IMR-90 (cell line): ENCODE results near the gene TLR9. TPM values are rescaled to one million over a fixed set of nuclear protein-coding genes. Genes with fewer than 3 reads are reported as not detected.

Experiments used
- ATAC-seq: fragments of 200-7000 bp; cut with Tn5 transposase; 2 replicates; pipeline ENCODE4 v1.9.1; 2020; ENCODE audit warnings: low read depth, mild to moderate bottlenecking, moderate library complexity
- BruUV-seq: library from RNA; stranded (reverse); fragments of 400-500 nt; replicated peaks from 2 replicates; lab custom pipeline; 2021; lab: Mats Ljungman, UMichigan
- CTCF ChIA-PET: fragments of 300-600 bp; formaldehyde crosslinking; extraction: SDS; loops from one replicate; lab custom pipeline; 2021; ENCODE audit warnings: antibody characterized with exemption; lab: Yijun Ruan, JAX
- POLR2A ChIA-PET: fragments of 300-600 bp; sonication (Branson Sonifier 250); formaldehyde crosslinking; loops from one replicate; lab custom pipeline; 2022; ENCODE audit warnings: antibody characterized with exemption; ENCODE audit not compliant: unreplicated experiment; lab: Charles Lee
- DNase-seq: peaks from one replicate; pipeline ENCODE4 v3.0.0; 2013
- H2AFZ ChIP-seq: replicated peaks from 2 replicates; pipeline ENCODE3; 2013; ENCODE audit warnings: low read length, mild to moderate bottlenecking; ENCODE audit not compliant: poor library complexity
- H2AK5ac ChIP-seq: 2 replicates; pipeline ENCODE4 v1.6.1; 2013; ENCODE audit warnings: low read depth, low read length, inconsistent platforms
- H2AK9ac ChIP-seq: replicated peaks from 2 replicates; pipeline ENCODE3; 2013; ENCODE audit warnings: mild to moderate bottlenecking, low read depth, low read length, moderate library complexity; ENCODE audit not compliant: poor library complexity
- H2BK120ac ChIP-seq: 2 replicates; pipeline ENCODE4 v1.6.1; 2013; ENCODE audit warnings: low read depth, low read length, inconsistent platforms
- H2BK15ac ChIP-seq: 3 replicates; pipeline ENCODE4 v1.6.1; 2013; ENCODE audit warnings: low read depth, low read length, inconsistent platforms
- H2BK20ac ChIP-seq: 2 replicates; pipeline ENCODE4 v1.6.1; 2013; ENCODE audit warnings: low read depth, mild to moderate bottlenecking, inconsistent platforms, low read length, moderate library complexity
- H2BK5ac ChIP-seq: 2 replicates; pipeline ENCODE4 v1.6.1; 2013; ENCODE audit warnings: mild to moderate bottlenecking, low read depth, low read length, inconsistent platforms; ENCODE audit not compliant: poor library complexity, severe bottlenecking
- H3K14ac ChIP-seq: replicated peaks from 2 replicates; pipeline ENCODE4 v1.6.1; 2013; ENCODE audit warnings: low read depth, low read length, inconsistent platforms
- H3K18ac ChIP-seq: 2 replicates; pipeline ENCODE4 v1.6.1; 2013; ENCODE audit warnings: low read depth, low read length, control low read depth
- H3K23ac ChIP-seq: 2 replicates; pipeline ENCODE4 v1.6.1; 2013; ENCODE audit warnings: low read depth, low read length, inconsistent platforms
- H3K27ac ChIP-seq: 2 replicates; pipeline ENCODE4 v1.5.1; 2013; ENCODE audit warnings: mild to moderate bottlenecking, control low read depth, low read length; ENCODE audit not compliant: insufficient read depth
- H3K27me3 ChIP-seq: 2 replicates; pipeline ENCODE4 v1.6.1; 2013; ENCODE audit warnings: low read length; ENCODE audit not compliant: control insufficient read depth, insufficient read depth
- H3K36me3 ChIP-seq: 2 replicates; pipeline ENCODE4 v1.6.1; 2013; ENCODE audit warnings: low read length, mixed read lengths; ENCODE audit not compliant: control insufficient read depth, insufficient read depth
- H3K4ac ChIP-seq: 2 replicates; pipeline ENCODE4 v1.6.1; 2013; ENCODE audit warnings: low read depth, low read length, inconsistent platforms
- H3K4me1 ChIP-seq: 2 replicates; pipeline ENCODE4 v1.6.1; 2013; ENCODE audit warnings: low read length, mixed read lengths; ENCODE audit not compliant: control insufficient read depth, insufficient read depth
- H3K4me2 ChIP-seq: 2 replicates; pipeline ENCODE4 v1.6.1; 2013; ENCODE audit warnings: low read depth, mild to moderate bottlenecking, control low read depth, low read length, moderate library complexity
- H3K4me3 ChIP-seq: 2 replicates; pipeline ENCODE4 v1.5.1; 2013; ENCODE audit warnings: low read depth, mild to moderate bottlenecking, control low read depth, low read length, moderate library complexity; ENCODE audit not compliant: insufficient read depth
- H3K56ac ChIP-seq: 2 replicates; pipeline ENCODE4 v1.6.1; 2013; ENCODE audit warnings: low read length, inconsistent platforms; ENCODE audit not compliant: insufficient read depth; ENCODE audit errors: extremely low read depth
- H3K79me1 ChIP-seq, 2 experiments: 2 replicates each; pipeline ENCODE4 v1.6.1; 2013; ENCODE audit warnings: low read length in 2 of 2, inconsistent platforms in 1 of 2, low read depth in 1 of 2
- H3K9ac ChIP-seq: 2 replicates; pipeline ENCODE4 v1.6.1; 2013; ENCODE audit warnings: low read depth, low read length, control low read depth
- H3K9me1 ChIP-seq: 2 replicates; pipeline ENCODE4 v1.6.1; 2013; ENCODE audit warnings: low read length, inconsistent platforms; ENCODE audit not compliant: insufficient read depth
- H3K9me3 ChIP-seq: 2 replicates; pipeline ENCODE4 v1.6.1; 2013; ENCODE audit warnings: low read length; ENCODE audit not compliant: control insufficient read depth, insufficient read depth
- H4K20me1 ChIP-seq: 2 replicates; pipeline ENCODE4 v1.6.1; 2013; ENCODE audit warnings: low read length, inconsistent platforms; ENCODE audit not compliant: insufficient read depth
- H4K5ac ChIP-seq: 2 replicates; pipeline ENCODE4 v1.6.1; 2013; ENCODE audit warnings: mild to moderate bottlenecking, low read depth, low read length, control low read depth
- H4K8ac ChIP-seq, 2 experiments: 2 replicates each; pipeline ENCODE4 v1.6.1; 2013; ENCODE audit warnings: low read depth in 2 of 2, low read length in 2 of 2, control low read depth in 1 of 2, inconsistent platforms in 1 of 2
- H4K91ac ChIP-seq: 2 replicates; pipeline ENCODE4 v1.6.1; 2013; ENCODE audit warnings: low read depth, low read length, inconsistent platforms; ENCODE audit not compliant: insufficient read depth
- BHLHE40 ChIP-seq: fragments of 150-350 bp; IDR thresholded peaks from 2 replicates; pipeline ENCODE4 v1.6.1; 2016; ENCODE audit warnings: mild to moderate bottlenecking, low read depth, low read length
- CEBPB ChIP-seq: IDR thresholded peaks from 2 replicates; pipeline ENCODE4 v1.6.1; 2012; ENCODE audit warnings: low read depth, low read length, improper control_type of control experiment
- CHD1 ChIP-seq: IDR thresholded peaks from 2 replicates; pipeline ENCODE4 v1.6.1; 2012; ENCODE audit warnings: low read depth, low read length, improper control_type of control experiment
- ELK1 ChIP-seq: fragments of 150-350 bp; IDR thresholded peaks from 2 replicates; pipeline ENCODE4 v1.6.1; 2016; ENCODE audit warnings: low read depth, mild to moderate bottlenecking, low read length, moderate library complexity, borderline replicate concordance
- FOS ChIP-seq: fragments of 150-350 bp; IDR thresholded peaks from 2 replicates; pipeline ENCODE4 v1.6.1; 2016; ENCODE audit warnings: low read depth, low read length
- MAFK ChIP-seq: IDR thresholded peaks from 2 replicates; pipeline ENCODE4 v1.6.1; 2012; ENCODE audit warnings: low read depth, low read length, improper control_type of control experiment
- MAZ ChIP-seq: IDR thresholded peaks from 2 replicates; pipeline ENCODE4 v1.6.1; 2012; ENCODE audit warnings: low read depth, mild to moderate bottlenecking, low read length, improper control_type of control experiment, moderate library complexity, borderline replicate concordance
- MXI1 ChIP-seq: IDR thresholded peaks from 2 replicates; pipeline ENCODE4 v1.6.1; 2012; ENCODE audit warnings: low read depth, mild to moderate bottlenecking, low read length, moderate library complexity, borderline replicate concordance
- NFE2L2 ChIP-seq: fragments of 150-350 bp; IDR thresholded peaks from 2 replicates; pipeline ENCODE4 v1.6.1; 2016; ENCODE audit warnings: low read depth, mild to moderate bottlenecking, low read length
- POLR2A ChIP-seq: IDR thresholded peaks from 2 replicates; pipeline ENCODE4 v1.6.1; 2012; ENCODE audit warnings: mild to moderate bottlenecking, low read depth, low read length
- RAD21 ChIP-seq: IDR thresholded peaks from 2 replicates; pipeline ENCODE4 v1.6.1; 2012; ENCODE audit warnings: low read length, improper control_type of control experiment
- RCOR1 ChIP-seq: IDR thresholded peaks from 2 replicates; pipeline ENCODE4 v1.6.1; 2012; ENCODE audit warnings: mild to moderate bottlenecking, low read length, improper control_type of control experiment; ENCODE audit not compliant: insufficient replicate concordance
- RFX5 ChIP-seq: IDR thresholded peaks from 2 replicates; pipeline ENCODE4 v1.8.0; 2012; ENCODE audit warnings: low read depth, mild to moderate bottlenecking, low read length, moderate library complexity
- SMC3 ChIP-seq: fragments of 150-350 bp; IDR thresholded peaks from 2 replicates; pipeline ENCODE4 v1.6.1; 2016; ENCODE audit warnings: low read depth, mild to moderate bottlenecking, antibody characterized with exemption, low read length, moderate library complexity
- WGBS, 2 experiments: methylation state at CpG; one replicate each; pipeline versions ENCODE4 v1.1.5 to v1.1.7; 2013; ENCODE audit warnings: missing lambda C conversion rate in 2 of 2; ENCODE audit not compliant: insufficient read length in 1 of 2; ENCODE audit errors: extremely low coverage in 2 of 2; 5-methylcytosine and 5-hydroxymethylcytosine counted together
- dilution Hi-C: fragments of 300-500 bp; cut with HindIII; formaldehyde crosslinking; loops from one replicate; pipeline ENCODE4 v1.14.3; 2018; ENCODE audit warnings: low sequenced_read_pairs; ENCODE audit not compliant: unreplicated experiment
- in situ Hi-C: fragments of 300-500 bp; cut with MboI; formaldehyde crosslinking; loops from 3 replicates; pipeline ENCODE4 v1.14.3; 2019; ENCODE audit warnings: low sequenced_read_pairs, inconsistent platforms, mixed read lengths
- intact Hi-C: fragments of 100-400 bp; cut with micrococcal nuclease; formaldehyde crosslinking; loops from 2 replicates; pipeline ENCODE4 v1.10.0; 2022
- polyA plus RNA-seq, 3 experiments: library from polyadenylated mRNA; depleted of rRNA; stranded (reverse); fragments of >200 nt; gene quantifications; 2 replicates each; pipeline ENCODE4 v1.2.3, GENCODE V29; 2012; ENCODE audit warnings: low replicate concordance in 1 of 3
- total RNA-seq: library from RNA; depleted of rRNA; stranded (reverse); fragments of >200 nt; gene quantifications from 2 replicates; pipeline ENCODE4 v1.2.3, GENCODE V29; 2012

The TLR9 gene
- total and polyA plus RNA-seq, 2 of the 4 experiments (the other 2 are of a cell fraction): not detected

- Histone ChIP-seq H3K4ac (no peak overlapping the region), H2BK15ac (no peak overlapping the region), H4K5ac (no peak overlapping the region), H2BK20ac (no peak overlapping the region), H3K4me3 (no peak overlapping the region), H3K36me3 (peaks cover 39% of the 10 kb centered on the region), H3K9me1 (peaks cover 7% of the 10 kb centered on the region; the same call in 1 of the 2 replicates), H2AK9ac (no peak overlapping the region), H4K20me1 (peaks cover 68% of the 10 kb centered on the region), H2AK5ac (no peak overlapping the region), H3K9ac (no peak overlapping the region), H3K18ac (no peak overlapping the region), H4K91ac (no peak overlapping the region), H3K56ac (no peak overlapping the region), H4K8ac (no peak overlapping the region), H3K27ac (no peak overlapping the region), H3K4me1 (peaks cover 4% of the 10 kb centered on the region; the same call in 1 of the 2 replicates), H2AFZ (no peak overlapping the region), H2BK5ac (no peak overlapping the region), H3K14ac (no peak overlapping the region), H2BK120ac (no peak overlapping the region), H3K4me2 (no peak overlapping the region), H3K27me3 (no peaks in the 10 kb centered on the region), H3K9me3 (no peaks in the 10 kb centered on the region), H3K23ac (no peak overlapping the region), H3K79me1 (peaks cover 17 to 49% of the 10 kb centered on the region in 2 experiments)
- ChIA-PET CTCF (no interaction called here), POLR2A (no interaction called here)
- DNase-seq (no peak), ATAC-seq (no peak)
- WGBS, 2 experiments: 43% methylated on average over 1 of the region's 3 CpGs; no CpG with 5 or more reads in 1 of the 2 experiments
- intact Hi-C loops: loop anchor here (2.0 kb wide), 1 partner anchor 15 kb away; no protein-coding TSS in a partner anchor
- no peak for TF ChIP-seq MXI1
- TF ChIP-seq CEBPB: no peak
- no peak for TF ChIP-seq NFE2L2
- TF ChIP-seq FOS: no peak
- no peak for TF ChIP-seq RFX5
- no peak for TF ChIP-seq BHLHE40
- no peak for TF ChIP-seq CHD1
- no peak for TF ChIP-seq RCOR1
- no peak for TF ChIP-seq RAD21
- no peak for TF ChIP-seq ELK1
- no peak for TF ChIP-seq POLR2A
- no peak for TF ChIP-seq MAZ
- TF ChIP-seq MAFK: no peak
- no peak for TF ChIP-seq SMC3
- no TSS peak for BruUV-seq
- dilution Hi-C loops: no loop called here
- in situ Hi-C loops: no loop called here
Observed at GRCh38 chr3:52269776-52270175, 44.3 kb upstream of the TLR9 start.
